ENCODE results near the gene TSTD2.

TSTD2 gene

GRCh38 chr9:97562542-97562941 lies 70.6 kb downstream of the TSTD2 start:
- DNase-seq (ENCODE audit: low spot score): no peak

GRCh38 chr9:97561501-97561900 lies 71.7 kb downstream of the TSTD2 start:
- DNase-seq (ENCODE audit: low spot score): no peak

- no peak for DNase-seq (ENCODE audit: low spot score)
Observed at GRCh38 chr9:97560851-97561250, 72.3 kb downstream of the TSTD2 start.

GRCh38 chr9:97560154-97560553 lies 73.0 kb downstream of the TSTD2 start:
- DNase-seq (ENCODE audit: low spot score): no peak

GRCh38 chr9:97559111-97559514 lies 74.1 kb downstream of the TSTD2 start:
- DNase-seq (ENCODE audit: low spot score): no peak

GRCh38 chr9:97558701-97559101 lies 74.5 kb downstream of the TSTD2 start:
- DNase-seq (ENCODE audit: low spot score): no peak

GRCh38 chr9:97557606-97558095 lies 75.5 kb downstream of the TSTD2 start:
- DNase-seq (ENCODE audit: low spot score): no peak

- no peak for DNase-seq (ENCODE audit: low spot score)
Observed at GRCh38 chr9:97556721-97557605, 76.2 kb downstream of the TSTD2 start.

GRCh38 chr9:97556036-97556720 lies 77.0 kb downstream of the TSTD2 start:
- no peak for DNase-seq (ENCODE audit: low spot score)

- no peak for DNase-seq (ENCODE audit: low spot score)
Observed at GRCh38 chr9:97555164-97555563, 78.0 kb downstream of the TSTD2 start.

- no peak for DNase-seq (ENCODE audit: low spot score)
Observed at GRCh38 chr9:97554566-97555075, 78.5 kb downstream of the TSTD2 start.

- DNase-seq (ENCODE audit: low spot score): no peak
Observed at GRCh38 chr9:97553841-97554240, 79.3 kb downstream of the TSTD2 start.

GRCh38 chr9:97553141-97553540 lies 80.0 kb downstream of the TSTD2 start:
- no peak for DNase-seq (ENCODE audit: low spot score)

GRCh38 chr9:97551308-97551707 lies 81.9 kb downstream of the TSTD2 start:
- DNase-seq (ENCODE audit: low spot score): no peak

- DNase-seq (ENCODE audit: low spot score): no peak
Observed at GRCh38 chr9:97550386-97550785, 82.8 kb downstream of the TSTD2 start.
